Activated CD8-positive, alpha-beta T cell treated with anti-CD3 and anti-CD28 coated beads, Interleukin-2, amount 10 ng/mL, durations not matched to agents 7 days and 5 days (primary cell): ENCODE results near the gene FAM117B. TPM values are rescaled to one million over a fixed set of nuclear protein-coding genes. Genes with fewer than 3 reads are reported as not detected.
"Not testable (repeated sequence)": the region's sequence is repeated elsewhere in the genome, so short reads cannot be mapped to it uniquely, and the experiment has no call there.

Experiments
- ATAC-seq: fragments of 150-1000 bp; cut with Tn5 transposase; one replicate; pipeline ENCODE4 v1.10.0; 2021; ENCODE audit warnings: moderate library complexity
- CTCF ChIA-PET: fragments of 350-600 bp; sonication (Branson Sonifier 250); formaldehyde crosslinking; loops from one replicate; lab custom pipeline; 2021; ENCODE audit warnings: antibody characterized with exemption; lab: Charles Lee
- POLR2A ChIA-PET: fragments of 350-600 bp; sonication (Branson Sonifier 250); formaldehyde crosslinking; loops from one replicate; lab custom pipeline; 2021; ENCODE audit warnings: antibody characterized with exemption; lab: Charles Lee
- DNase-seq: peaks from one replicate; pipeline ENCODE4 v3.0.0-alpha.2; 2020
- H3K27ac Mint-ChIP-seq: one replicate; pipeline ENCODE4 v1.8.0; 2021; ENCODE audit warnings: mild to moderate bottlenecking, mixed read lengths
- H3K27me3 Mint-ChIP-seq: one replicate; pipeline ENCODE4 v1.8.0; 2021; ENCODE audit warnings: low read depth, mixed read lengths
- H3K36me3 Mint-ChIP-seq: one replicate; pipeline ENCODE4 v1.8.0; 2021; ENCODE audit warnings: low read depth, mixed read lengths
- H3K4me1 Mint-ChIP-seq: one replicate; pipeline ENCODE4 v1.8.0; 2021; ENCODE audit warnings: low read depth, mixed read lengths
- H3K4me3 Mint-ChIP-seq: one replicate; pipeline ENCODE4 v1.8.0; 2021; ENCODE audit warnings: mild to moderate bottlenecking, mixed read lengths
- H3K9me3 Mint-ChIP-seq: one replicate; pipeline ENCODE4 v1.8.0; 2022; ENCODE audit warnings: mixed read lengths; ENCODE audit not compliant: insufficient read depth
- total RNA-seq, 2 experiments: library from RNA; stranded (reverse); gene quantifications; one replicate each; pipeline ENCODE4 v1.2.3, GENCODE V29; 2021

FAM117B gene
- total RNA-seq, 2 experiments from 2014 or later = 17.1 to 18.8 TPM

- Mint-ChIP-seq H3K27me3 (no peaks in the 10 kb centered on the region), H3K4me1 (peaks cover 7% of the 10 kb centered on the region), H3K27ac (no peak overlapping the region), H3K36me3 (peaks cover 46% of the 10 kb centered on the region), H3K4me3 (no peak overlapping the region), H3K9me3 (no peaks in the 10 kb centered on the region)
- no peak for DNase-seq
- ChIA-PET CTCF (no interaction called here), POLR2A (no interaction called here)
- no peak for ATAC-seq
These were observed 148.3 kb downstream of the FAM117B start for GRCh38 chr2:202782940-202783558.

DNA sequence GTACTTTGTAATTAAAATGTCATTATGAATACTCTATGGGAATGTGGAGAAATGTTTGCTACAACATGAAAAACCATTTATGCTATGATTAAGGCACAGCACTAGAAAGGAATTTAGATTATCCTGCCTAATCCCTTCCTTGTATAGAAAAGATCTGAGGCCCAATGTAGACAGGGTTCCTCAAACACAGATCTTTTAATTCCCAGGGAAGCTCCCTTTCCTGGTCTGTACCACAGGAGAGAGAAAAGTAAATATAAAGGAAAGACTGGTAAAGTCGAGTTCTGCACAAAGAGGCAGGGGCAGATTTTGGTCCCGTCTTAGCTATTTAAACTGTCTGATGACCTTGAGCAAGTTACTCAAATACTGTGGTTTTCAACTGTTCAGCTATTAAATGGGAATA is 152.1 kb downstream of the FAM117B start:
- Mint-ChIP-seq H3K4me1 (no peaks in the 10 kb centered on the region), H3K36me3 (peaks cover 38% of the 10 kb centered on the region), H3K4me3 (no peak overlapping the region), H3K27ac (no peak overlapping the region), H3K9me3 (no peaks in the 10 kb centered on the region), H3K27me3 (no peaks in the 10 kb centered on the region)
- ChIA-PET POLR2A (interaction anchor here (0.6 kb wide), 1 partner anchor 29 kb away, joined by 3 read pairs; no protein-coding TSS in a partner anchor), CTCF (interaction anchor here (0.5 kb wide), 1 partner anchor 24 kb away, joined by 3 read pairs; no protein-coding TSS in a partner anchor)
- no peak for ATAC-seq
- DNase-seq = no peak

- H3K27me3 Mint-ChIP-seq = no peaks in the 10 kb centered on the region
- H3K4me1 Mint-ChIP-seq = no peaks in the 10 kb centered on the region
- no peaks in the 10 kb centered on the region for H3K9me3 Mint-ChIP-seq
- no peak for DNase-seq
- no peak overlapping the region for H3K4me3 Mint-ChIP-seq
- no peak for ATAC-seq
- CTCF ChIA-PET = no interaction called here
- H3K36me3 Mint-ChIP-seq = peaks cover 24% of the 10 kb centered on the region
- no peak overlapping the region for H3K27ac Mint-ChIP-seq
- POLR2A ChIA-PET = no interaction called here
These were observed 155.9 kb downstream of the FAM117B start for GRCh38 chr2:202790676-202791075.

DNA sequence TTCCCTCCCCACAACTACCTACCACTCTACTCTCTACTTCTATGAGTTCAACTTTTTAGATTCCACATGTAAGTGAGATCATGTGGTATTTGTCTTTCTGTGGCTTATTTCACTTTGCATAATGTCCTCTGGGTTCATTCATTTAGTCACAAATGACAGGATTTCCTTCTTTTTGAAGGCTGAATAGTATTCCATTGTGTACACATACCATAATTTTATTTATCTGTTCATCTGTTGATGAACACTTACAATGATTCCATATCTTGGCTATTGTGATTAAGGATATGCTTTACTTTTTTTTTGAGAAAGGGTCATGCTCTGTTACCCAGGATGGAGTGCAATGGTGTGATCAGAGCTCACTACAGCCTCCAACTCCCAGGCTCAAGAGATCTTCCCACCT is 163.2 kb downstream of the FAM117B start:
- H3K36me3 Mint-ChIP-seq = peaks cover 17% of the 10 kb centered on the region
- H3K4me3 Mint-ChIP-seq = no peak overlapping the region
- no peak for DNase-seq
- POLR2A ChIA-PET = interaction anchor here (0.6 kb wide), 1 partner anchor 42 kb away, joined by 3 read pairs; no protein-coding TSS in a partner anchor
- no peak overlapping the region for H3K27ac Mint-ChIP-seq
- peaks cover 9% of the 10 kb centered on the region for H3K9me3 Mint-ChIP-seq
- CTCF ChIA-PET = no interaction called here
- H3K4me1 Mint-ChIP-seq = no peaks in the 10 kb centered on the region
- ATAC-seq = no peak
- no peaks in the 10 kb centered on the region for H3K27me3 Mint-ChIP-seq

DNA sequence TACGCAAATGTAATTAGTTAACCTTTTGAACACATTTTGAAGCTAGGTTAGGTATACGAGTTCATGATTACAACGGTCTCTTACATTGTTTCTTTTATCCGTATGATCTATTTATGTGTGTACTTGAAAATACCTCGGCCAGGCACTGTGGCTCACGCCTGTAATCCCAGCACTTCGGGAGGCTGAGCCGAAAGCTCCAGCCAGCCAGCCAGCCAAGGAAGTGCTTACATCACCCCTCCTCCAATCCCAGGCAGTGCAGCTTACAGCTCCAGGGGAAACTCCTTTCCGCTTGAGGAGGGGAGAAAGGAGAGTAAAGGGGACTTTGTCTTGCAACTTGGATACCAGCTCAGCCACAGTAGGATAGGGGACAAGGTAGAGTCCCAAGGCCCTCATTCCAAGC is 171.1 kb downstream of the FAM117B start:
- H3K27me3 Mint-ChIP-seq, H3K9me3 Mint-ChIP-seq, H3K4me3 Mint-ChIP-seq, POLR2A ChIA-PET, CTCF ChIA-PET, DNase-seq, H3K4me1 Mint-ChIP-seq, H3K27ac Mint-ChIP-seq, ATAC-seq: not testable (repeated sequence)
- peaks cover 13% of the 10 kb centered on the region for H3K36me3 Mint-ChIP-seq

GRCh38 chr2:202807431-202808138 is 172.8 kb downstream of the FAM117B start:
- ATAC-seq, H3K9me3 Mint-ChIP-seq, H3K4me1 Mint-ChIP-seq, H3K4me3 Mint-ChIP-seq, H3K27ac Mint-ChIP-seq, H3K27me3 Mint-ChIP-seq, DNase-seq: not testable (repeated sequence)
- H3K36me3 Mint-ChIP-seq = peaks cover 17% of the 10 kb centered on the region
- CTCF ChIA-PET = interaction anchor here (0.9 kb wide), 1 partner anchor 15 kb away, joined by 3 read pairs; no protein-coding TSS in a partner anchor
- POLR2A ChIA-PET = interaction anchor here (0.6 kb wide), 1 partner anchor 438 kb away, joined by 4 read pairs; no protein-coding TSS in a partner anchor

- ChIA-PET CTCF (interaction anchor here (1.5 kb wide), 1 partner anchor 220 kb away, joined by 3 read pairs; no protein-coding TSS in a partner anchor), POLR2A (no interaction called here)
- H3K9me3 Mint-ChIP-seq = peaks cover 4% of the 10 kb centered on the region
- H3K27ac Mint-ChIP-seq = no peak overlapping the region
- H3K4me3 Mint-ChIP-seq = no peak overlapping the region
- H3K4me1 Mint-ChIP-seq = no peaks in the 10 kb centered on the region
- no peak for ATAC-seq
- H3K27me3 Mint-ChIP-seq = no peaks in the 10 kb centered on the region
- no peak for DNase-seq
- H3K36me3 Mint-ChIP-seq = peaks cover 17% of the 10 kb centered on the region
These were observed 174.0 kb downstream of the FAM117B start for GRCh38 chr2:202808754-202809153.

GRCh38 chr2:202813387-202813786 is 178.6 kb downstream of the FAM117B start:
- Mint-ChIP-seq H3K27ac (no peak overlapping the region), H3K4me1 (no peaks in the 10 kb centered on the region), H3K9me3 (peaks cover 4% of the 10 kb centered on the region), H3K27me3 (no peaks in the 10 kb centered on the region), H3K4me3 (no peak overlapping the region), H3K36me3 (peaks cover 22% of the 10 kb centered on the region)
- ChIA-PET CTCF (no interaction called here), POLR2A (no interaction called here)
- DNase-seq = no peak
- no peak for ATAC-seq

DNA sequence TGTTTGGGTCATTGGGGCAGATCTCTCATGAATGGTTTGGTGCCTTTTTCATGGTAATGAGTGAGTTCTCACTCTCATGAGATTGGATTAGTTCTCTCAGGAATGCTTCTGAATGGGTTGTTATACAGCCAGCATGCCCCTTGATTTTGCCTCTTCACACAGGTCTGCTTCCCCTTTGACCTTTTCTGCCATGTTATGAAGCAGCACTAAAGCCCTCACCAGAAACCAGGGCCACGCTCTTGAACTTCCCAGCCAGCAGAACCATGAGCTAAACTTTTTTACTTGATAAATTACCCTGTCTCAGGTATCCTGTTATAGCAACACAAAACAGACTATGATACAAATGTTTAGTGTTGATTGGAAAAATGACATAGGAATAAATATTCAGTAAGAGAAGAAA is 179.5 kb downstream of the FAM117B start:
- POLR2A ChIA-PET = no interaction called here
- Mint-ChIP-seq H3K9me3 (no peaks in the 10 kb centered on the region), H3K4me1 (no peaks in the 10 kb centered on the region), H3K27ac (no peak overlapping the region), H3K27me3 (no peaks in the 10 kb centered on the region), H3K4me3 (no peak overlapping the region), H3K36me3 (peaks cover 17% of the 10 kb centered on the region)
- CTCF ChIA-PET = interaction anchor here (1.0 kb wide), 2 partner anchors 14 to 640 kb away, joined by 3 read pairs; no protein-coding TSS in a partner anchor
- no peak for ATAC-seq
- DNase-seq = no peak

DNA sequence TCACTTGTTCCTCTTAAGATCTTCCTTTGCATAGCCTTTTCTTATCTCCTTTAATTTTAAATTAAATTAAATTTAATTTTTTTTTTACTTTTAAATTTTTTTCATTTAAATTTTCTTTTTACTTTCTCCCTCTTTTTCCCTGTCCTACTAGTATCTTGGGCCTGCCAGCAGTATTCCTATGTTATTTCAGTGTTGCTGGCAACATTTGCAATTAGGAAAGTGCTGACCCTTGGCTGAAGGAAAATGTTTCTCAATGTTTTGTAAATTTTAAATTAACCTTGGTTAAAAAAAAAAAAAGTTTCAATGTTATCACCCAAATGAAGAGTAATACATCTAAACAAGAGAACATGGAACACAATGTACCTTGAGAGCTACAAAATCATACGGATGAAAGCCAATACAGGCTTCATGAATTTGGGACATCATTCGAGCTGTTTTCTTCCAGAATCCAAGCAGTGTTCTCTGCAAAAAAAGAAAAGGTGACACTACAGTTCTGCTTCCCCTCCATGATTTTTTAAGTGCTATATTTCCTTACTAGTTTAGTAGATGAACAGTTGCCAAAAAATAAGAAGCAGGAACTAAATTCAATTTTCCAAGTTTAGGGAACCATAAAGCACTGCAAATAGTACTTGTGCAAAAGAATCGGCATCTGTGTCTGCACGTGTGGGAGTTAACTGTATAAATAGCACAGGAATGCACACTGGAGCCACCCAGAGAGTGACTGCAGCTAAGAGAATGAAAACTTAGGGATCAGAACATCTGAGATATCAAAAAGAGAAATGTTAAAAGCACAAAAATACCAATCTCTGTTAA is 181.0 kb downstream of the FAM117B start:
- POLR2A ChIA-PET = no interaction called here
- Mint-ChIP-seq H3K9me3 (no peaks in the 10 kb centered on the region), H3K4me1 (no peaks in the 10 kb centered on the region), H3K27ac (no peak overlapping the region), H3K36me3 (peaks cover 10% of the 10 kb centered on the region), H3K27me3 (no peaks in the 10 kb centered on the region), H3K4me3 (no peak overlapping the region)
- no peak for DNase-seq
- CTCF ChIA-PET = interaction anchor here (1.0 to 1.5 kb wide), 2 partner anchors 76 to 227 kb away, joined by 3 read pairs; no protein-coding TSS in a partner anchor
- no peak for ATAC-seq

DNA sequence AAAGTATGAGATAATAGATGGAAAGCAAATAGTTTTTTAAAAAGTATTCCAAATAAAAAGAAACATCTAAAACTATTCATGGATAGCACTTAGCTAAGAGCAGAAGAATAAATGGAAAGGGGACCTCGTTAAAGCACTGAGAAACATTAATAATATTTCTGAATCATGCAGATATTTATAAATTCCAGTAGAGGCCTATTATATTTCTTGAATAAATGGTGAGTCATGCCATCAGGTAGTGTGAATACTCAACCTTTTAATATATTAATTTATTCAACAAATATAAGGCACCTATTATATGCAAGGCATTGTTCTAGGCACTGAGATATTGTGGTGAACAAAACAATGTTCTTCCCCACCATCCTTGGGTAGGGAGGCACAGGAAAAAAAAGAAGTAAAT is 183.0 kb downstream of the FAM117B start:
- CTCF ChIA-PET = no interaction called here
- H3K27me3 Mint-ChIP-seq = no peaks in the 10 kb centered on the region
- H3K4me3 Mint-ChIP-seq = no peak overlapping the region
- ATAC-seq (no peak), DNase-seq (no peak)
- H3K4me1 Mint-ChIP-seq = no peaks in the 10 kb centered on the region
- H3K27ac Mint-ChIP-seq = no peak overlapping the region
- H3K36me3 Mint-ChIP-seq = peaks cover 5% of the 10 kb centered on the region
- POLR2A ChIA-PET = no interaction called here
- no peaks in the 10 kb centered on the region for H3K9me3 Mint-ChIP-seq
